ENCODE data around the gene GUCY1A1. TPM values are rescaled to one million over a fixed set of nuclear protein-coding genes. Genes with fewer than 3 reads are reported as not detected.

Gene GUCY1A1
- total RNA-seq, 3 donors from 2014 or later: 8.2 to 75.8 (median 57.0) TPM

- Histone ChIP-seq H3K27ac (peak overlapping the region in 1 of 2 donors; percentile 77), H3K36me3 (no peaks in the 10 kb centered on the region), H3K4me3 (no peak overlapping the region), H3K4me1 (no peaks in the 10 kb centered on the region), H3K9me3 (no peaks in the 10 kb centered on the region), H3K27me3 (no peaks in the 10 kb centered on the region)
- TF ChIP-seq POLR2A (IDR thresholded peaks at IDR 0.05) (no peak), CTCF (IDR thresholded peaks at IDR 0.05) (no peak), POLR2AphosphoS5 (IDR thresholded peaks at IDR 0.05) (no peak)
- DNase-seq (ENCODE audit: low spot score in 2 of 2): no peak
- intact Hi-C loops (cut with DNase I; ENCODE audit: low total_unique reads): no loop called here
Measured at GRCh38 chr4:155757745-155758265, 91.2 kb downstream of the GUCY1A1 start.

- H3K4me3 ChIP-seq: peak within 1 kb of the TSS; percentile 50 to 83 (median 81)
- intact Hi-C loops (cut with DNase I; ENCODE audit: low total_unique reads): no loop called here
- H3K4me1 ChIP-seq: no peaks in the 10 kb centered on the region
- H3K27ac ChIP-seq: peak within 1 kb of the TSS; percentile 77 to 91
- TF ChIP-seq CTCF (IDR thresholded peaks at IDR 0.05) (peak in 2 of 3 donors; percentile 12 to 50), POLR2A (IDR thresholded peaks at IDR 0.05) (no peak), POLR2AphosphoS5 (IDR thresholded peaks at IDR 0.05) (peak in 2 of 3 donors; percentile 3 to 24)
- H3K36me3 ChIP-seq: no peaks in the 10 kb centered on the region
- no peaks in the 10 kb centered on the region for H3K9me3 ChIP-seq
- DNase-seq (ENCODE audit: low spot score in 2 of 2): peak; percentile 83 to 90
- H3K27me3 ChIP-seq: no peaks in the 10 kb centered on the region
Measured at GRCh38 chr4:155758481-155759371, 92.1 kb downstream of the GUCY1A1 start, which contains the start of gene GUCY1B1. TSS of gene GUCY1B1 (plus strand) at chr4:155759021. CDS start at chr4:155759141, 120 bp downstream.

GRCh38 chr4:155759372-155760252 is 93.0 kb downstream of the GUCY1A1 start:
- DNase-seq (ENCODE audit: low spot score in 2 of 2): no peak
- Histone ChIP-seq H3K4me3 (peak overlapping the region; percentile 50 to 83 (median 81)), H3K36me3 (no peaks in the 10 kb centered on the region), H3K27ac (peak overlapping the region; percentile 77 to 91), H3K9me3 (no peaks in the 10 kb centered on the region), H3K27me3 (no peaks in the 10 kb centered on the region), H3K4me1 (no peaks in the 10 kb centered on the region)
- TF ChIP-seq CTCF (IDR thresholded peaks at IDR 0.05): peak in 1 of 3 donors; percentile 8
- no peak for TF ChIP-seq POLR2A (IDR thresholded peaks at IDR 0.05)
- peak in 1 of 3 donors; percentile 7 for TF ChIP-seq POLR2AphosphoS5 (IDR thresholded peaks at IDR 0.05)
- intact Hi-C loops (cut with DNase I; ENCODE audit: low total_unique reads): no loop called here

- DNase-seq (ENCODE audit: low spot score in 2 of 2): no peak
- TF ChIP-seq CTCF (IDR thresholded peaks at IDR 0.05) (no peak), POLR2A (IDR thresholded peaks at IDR 0.05) (no peak), POLR2AphosphoS5 (IDR thresholded peaks at IDR 0.05) (no peak)
- no peak overlapping the region for H3K27ac ChIP-seq
- H3K4me1 ChIP-seq: no peaks in the 10 kb centered on the region
- H3K36me3 ChIP-seq: no peaks in the 10 kb centered on the region
- intact Hi-C loops (cut with DNase I; ENCODE audit: low total_unique reads): no loop called here
- no peaks in the 10 kb centered on the region for H3K9me3 ChIP-seq
- H3K27me3 ChIP-seq: no peaks in the 10 kb centered on the region
- no peak overlapping the region for H3K4me3 ChIP-seq
Measured at GRCh38 chr4:155761047-155761446, 94.4 kb downstream of the GUCY1A1 start.
